Dermis blood vessel endothelial cell (primary cell): ENCODE results near the gene ZNF18. TPM values are rescaled to one million over a fixed set of nuclear protein-coding genes. Genes with fewer than 3 reads are reported as not detected.

Experiments used
- total RNA-seq: library from RNA; depleted of rRNA; stranded (reverse); fragments of >200 nt; gene quantifications from 2 replicates; pipeline ENCODE4 v1.2.3, GENCODE V29; 2014

The ZNF18 gene
- total RNA-seq, 1 donor from 2014 or later: 8.2 TPM

Other genes starting within 250 kb of the ZNF18 start
- 28.1 and 29.4 TPM in 2 replicates for gene MAP2K4, start 23.4 kb upstream of the ZNF18 start, total RNA-seq